HCT116 (cell line): ENCODE measurements around the gene POU2F3. TPM values are rescaled to one million over a fixed set of nuclear protein-coding genes. Genes with fewer than 3 reads are reported as not detected.
A peak's percentile ranks its signal among the peaks of the same experiment; 100 is the strongest.

Experiments
- ATAC-seq: fragments of 200-7000 bp; cut with Tn5 transposase; 2 replicates; pipeline ENCODE4 v1.9.1; 2020; ENCODE audit warnings: mild to moderate bottlenecking, moderate library complexity
- BruUV-seq: library from RNA; stranded (reverse); fragments of 400-500 nt; replicated peaks from 2 replicates; lab custom pipeline; 2021; lab: Mats Ljungman, UMichigan
- CTCF ChIA-PET: fragments of 300-600 bp; sonication (Branson Sonifier 250); formaldehyde crosslinking; loops from one replicate; lab custom pipeline; 2021; ENCODE audit warnings: antibody characterized with exemption; lab: Charles Lee
- POLR2A ChIA-PET: fragments of 300-600, 350-600 bp; sonication (Branson Sonifier 250); formaldehyde crosslinking; loops from one replicate; lab custom pipeline; 2021; ENCODE audit warnings: antibody characterized with exemption; lab: Charles Lee
- RAD21 ChIA-PET, 2 experiments: fragments of 300-600 bp; sonication (Branson Sonifier 250); formaldehyde crosslinking; loops; one replicate each; lab custom pipeline; 2023; ENCODE audit warnings: low total read pairs in 2 of 2; ENCODE audit not compliant: uncharacterized antibody in 2 of 2, unreplicated experiment in 2 of 2, low non-redundant PET in 1 of 2; lab: Charles Lee
- DNase-seq: peaks from one replicate; pipeline ENCODE4 v3.0.0-alpha.2; 2010; ENCODE audit warnings: low read depth, low spot score
- H2AFZ ChIP-seq: fragments of 200-600 bp; shearing (Covaris generic), sonication (generic); 2 replicates; pipeline ENCODE4 v1.6.1; 2017; ENCODE audit warnings: low read depth, mixed run types, mixed read lengths, antibody characterized with exemption, low read length; ENCODE audit not compliant: poor library complexity, severe bottlenecking
- H3K27ac ChIP-seq: 2 replicates; pipeline ENCODE4 v1.5.1; 2012; ENCODE audit warnings: low read depth, low read length
- H3K27me3 ChIP-seq: fragments of 200-600 bp; sonication (generic); 2 replicates; pipeline ENCODE4 v1.6.1; 2016; ENCODE audit warnings: mixed run types, low read length, mixed read lengths; ENCODE audit not compliant: insufficient read depth
- H3K36me3 ChIP-seq, 2 experiments: fragments of 200-500 bp in 1 of 2; fragments of 200-600 bp in 1 of 2; sonication (Bioruptor generic) in 1 of 2; sonication (generic) in 1 of 2; 2 replicates each; pipeline versions ENCODE4 v1.5.1 to v1.6.1; 2014 to 2016; ENCODE audit warnings: low read length in 2 of 2, inconsistent platforms in 1 of 2, mixed read lengths in 1 of 2, mixed run types in 1 of 2; ENCODE audit not compliant: insufficient read depth in 2 of 2, control insufficient read depth in 1 of 2
- H3K4me1 ChIP-seq, 2 experiments: fragments of 200-600 bp in 1 of 2; sonication (generic) in 1 of 2; 2 replicates each; pipeline versions ENCODE4 v1.5.1 to v1.6.1; 2012 to 2017; ENCODE audit warnings: low read length in 2 of 2, inconsistent platforms in 1 of 2, mild to moderate bottlenecking in 1 of 2, mixed read lengths in 1 of 2, mixed run types in 1 of 2, moderate library complexity in 1 of 2; ENCODE audit not compliant: insufficient read depth in 2 of 2, control insufficient read depth in 1 of 2
- H3K4me2 ChIP-seq: fragments of 200-600 bp; sonication (generic); 2 replicates; pipeline ENCODE4 v1.6.1; 2017; ENCODE audit warnings: mixed run types, low read length, mixed read lengths
- H3K4me3 ChIP-seq, 2 experiments: fragments of 200-600 bp in 1 of 2; sonication (generic) in 1 of 2; replicated peaks in 1 of 2; 2 replicates each; pipeline ENCODE4 v1.5.1; 2011 to 2016; ENCODE audit warnings: low read length in 2 of 2, control low read depth in 1 of 2, low read depth in 1 of 2, mild to moderate bottlenecking in 1 of 2, mixed read lengths in 1 of 2, mixed run types in 1 of 2
- H3K79me2 ChIP-seq: fragments of 200-600 bp; sonication (generic); 2 replicates; pipeline ENCODE4 v1.6.1; 2017; ENCODE audit warnings: mild to moderate bottlenecking, mixed run types, low read length, moderate library complexity, mixed read lengths; ENCODE audit not compliant: insufficient read depth
- H3K9ac ChIP-seq: fragments of 200-600 bp; sonication (generic); 2 replicates; pipeline ENCODE4 v1.6.1; 2016; ENCODE audit warnings: low read length, mixed read lengths
- H3K9me2 ChIP-seq: fragments of 200-600 bp; sonication (generic), shearing (Covaris generic); 2 replicates; pipeline ENCODE4 v1.6.1; 2017; ENCODE audit warnings: mixed run types, mild to moderate bottlenecking, moderate library complexity; ENCODE audit not compliant: insufficient read depth
- H3K9me3 ChIP-seq, 2 experiments: fragments of 200-500 bp in 1 of 2; fragments of 200-600 bp in 1 of 2; sonication (Bioruptor generic) in 1 of 2; sonication (generic) in 1 of 2; 2 replicates each; pipeline ENCODE4 v1.6.1; 2014 to 2017; ENCODE audit warnings: low read length in 2 of 2, mixed read lengths in 2 of 2, inconsistent platforms in 1 of 2, low read depth in 1 of 2, mild to moderate bottlenecking in 1 of 2, mixed run types in 1 of 2, moderate library complexity in 1 of 2; ENCODE audit not compliant: control insufficient read depth in 1 of 2, insufficient read depth in 1 of 2
- H4K20me1 ChIP-seq: fragments of 200-600 bp; sonication (generic), shearing (Covaris generic); 2 replicates; pipeline ENCODE4 v1.6.1; 2017; ENCODE audit warnings: mixed run types, mild to moderate bottlenecking, moderate library complexity; ENCODE audit not compliant: insufficient read depth
- ATF3 ChIP-seq: IDR thresholded peaks from 2 replicates; pipeline ENCODE4 v1.6.1; 2012
- FOSL1 ChIP-seq: IDR thresholded peaks from 2 replicates; pipeline ENCODE4 v1.6.1; 2012; ENCODE audit warnings: low read depth
- MAX ChIP-seq: IDR thresholded peaks from 2 replicates; pipeline ENCODE4 v1.6.1; 2012
- POLR2A ChIP-seq: IDR thresholded peaks from 2 replicates; pipeline ENCODE4 v1.7.0; 2011; ENCODE audit warnings: borderline replicate concordance; ENCODE audit not compliant: insufficient read depth, insufficient read length; ENCODE audit errors: extremely low read depth
- POLR2AphosphoS5 ChIP-seq: IDR thresholded peaks from 2 replicates; pipeline ENCODE4 v1.6.1; 2011; ENCODE audit warnings: mild to moderate bottlenecking, low read depth, low read length, moderate library complexity
- REST ChIP-seq: IDR thresholded peaks from 2 replicates; pipeline ENCODE4 v1.6.1; 2012; ENCODE audit warnings: low read depth
- intact Hi-C: fragments of 100-400 bp; cut with micrococcal nuclease; formaldehyde crosslinking; loops from 2 replicates; pipeline ENCODE4 v1.10.0; 2022
- total RNA-seq: library from RNA; stranded (reverse); gene quantifications from one replicate; pipeline ENCODE4 v1.2.1, GENCODE V29; 2021; ENCODE audit not compliant: unreplicated experiment

Gene POU2F3
- total RNA-seq, 1 experiment from 2014 or later = 0.15 TPM

GRCh38 chr11:120236169-120237107 lies 3.5 kb upstream of the POU2F3 start:
- H3K9ac ChIP-seq = no peak overlapping the region
- POLR2A ChIA-PET = interaction anchor here (0.8 to 3.2 kb wide), 8 partner anchors 10 to 164 kb away, joined by 3 to 37 read pairs (median 4); no protein-coding TSS in a partner anchor
- H2AFZ ChIP-seq = no peak overlapping the region
- H3K79me2 ChIP-seq = no peaks in the 10 kb centered on the region
- H4K20me1 ChIP-seq = no peaks in the 10 kb centered on the region
- TSS peak; percentile 98 for BruUV-seq
- no peaks in the 10 kb centered on the region; the same call in 1 of the 2 replicates for H3K27me3 ChIP-seq
- H3K4me1 ChIP-seq = no peaks in the 10 kb centered on the region
- intact Hi-C loops = loop anchor here (5.0 kb wide), 1 partner anchor 716 kb away; no protein-coding TSS in a partner anchor
- TF ChIP-seq REST (no peak), POLR2A (peak; percentile 99), ATF3 (no peak), MAX (no peak), FOSL1 (no peak), POLR2AphosphoS5 (peak; percentile 62)
- TF ChIP-seq, all 23 proteins: peak for 2
- CTCF ChIA-PET = interaction anchor here (1.2 to 11.9 kb wide), 3 partner anchors 11 to 65 kb away, joined by 3 to 240 read pairs (median 4); no protein-coding TSS in a partner anchor
- RAD21 ChIA-PET = interaction anchor here (1.1 to 2.0 kb wide), 3 partner anchors 65 to 67 kb away, joined by 3 to 7 read pairs (median 4); no protein-coding TSS in a partner anchor
- H3K36me3 ChIP-seq = no peaks in the 10 kb centered on the region
- no peak overlapping the region for H3K4me2 ChIP-seq
- no peaks in the 10 kb centered on the region for H3K9me3 ChIP-seq
- no peak overlapping the region for H3K4me3 ChIP-seq
- peak; percentile 43 for ATAC-seq
- no peak overlapping the region for H3K27ac ChIP-seq
- no peaks in the 10 kb centered on the region for H3K9me2 ChIP-seq
- DNase-seq = peak; percentile 37
